Tibial nerve (tissue), 4 donors: ENCODE data around the gene MATN4. TPM values are rescaled to one million over a fixed set of nuclear protein-coding genes. Genes with fewer than 3 reads are reported as not detected.

ENCODE experiments used
- DNase-seq, 2 donors: peaks; one replicate each; pipeline ENCODE4 v3.0.0-alpha.2; 2019; ENCODE audit warnings: low spot score in 2 of 2
- H3K27ac ChIP-seq, 4 donors: fragments of 200-600 bp; sonication (generic) in 3 of 4; one replicate each; pipeline ENCODE4 v1.5.1; 2017 to 2019; ENCODE audit warnings: mild to moderate bottlenecking in 1 of 4
- H3K27me3 ChIP-seq, 2 donors: fragments of 200-600 bp; sonication (generic) in 1 of 2; one replicate each; pipeline versions ENCODE4 v1.5.1 to v1.6.0; 2017 to 2019
- H3K36me3 ChIP-seq, 3 donors: fragments of 200-600 bp; sonication (generic); one replicate each; pipeline ENCODE4 v1.5.1; 2018 to 2019
- H3K4me1 ChIP-seq, 4 donors: fragments of 200-600 bp; sonication (generic) in 3 of 4; one replicate each; pipeline ENCODE4 v1.5.1; 2017 to 2019
- H3K4me3 ChIP-seq, 4 donors: fragments of 200-600 bp; sonication (generic) in 3 of 4; one replicate each; pipeline ENCODE4 v1.5.1; 2017 to 2019; ENCODE audit warnings: mild to moderate bottlenecking in 1 of 4, moderate library complexity in 1 of 4
- H3K9me3 ChIP-seq, 4 donors: fragments of 200-600 bp; sonication (generic) in 3 of 4; one replicate each; pipeline ENCODE4 v1.5.1; 2017 to 2019
- EP300 ChIP-seq, 2 donors: sonication (generic); formaldehyde crosslinking; IDR thresholded peaks; one replicate each; pipeline ENCODE4 v1.6.1; 2017; ENCODE audit warnings: antibody characterized with exemption in 2 of 2, mild to moderate bottlenecking in 1 of 2
- POLR2A ChIP-seq, 2 donors: fragments of 450-650 bp; IDR thresholded peaks; one replicate each; pipeline ENCODE4 v1.6.1; 2017; ENCODE audit warnings: antibody characterized with exemption in 2 of 2, mild to moderate bottlenecking in 2 of 2, moderate library complexity in 2 of 2
- WGBS, 2 donors: methylation state at CpG; one replicate each; pipeline ENCODE4 v1.1.5; 2018; 5-methylcytosine and 5-hydroxymethylcytosine counted together
- total RNA-seq, 4 donors: library from RNA; depleted of rRNA; stranded (reverse); fragments of >200 nt; gene quantifications; one replicate each; pipeline ENCODE4 v1.1.0, GENCODE V29; 2016
- TF ChIP-seq, protein P1 (sequence below), 5 experiments: fragments of 200-600 bp in 3 of 5; fragments of 450-650 bp in 2 of 5; sonication (generic) in 3 of 5; IDR thresholded peaks; one replicate each; pipeline ENCODE4 v1.5.1; 2016 to 2019; ENCODE audit warnings: antibody characterized with exemption in 5 of 5, mild to moderate bottlenecking in 3 of 5, moderate library complexity in 2 of 5

Gene MATN4
- total RNA-seq, 4 donors from 2014 or later = not detected

GRCh38 chr20:45269056-45269455, 39.0 kb downstream of the MATN4 start:
- Histone ChIP-seq H3K36me3 (no peaks in the 10 kb centered on the region), H3K27me3 (no peaks in the 10 kb centered on the region), H3K4me1 (no peaks in the 10 kb centered on the region), H3K9me3 (no peaks in the 10 kb centered on the region), H3K27ac (no peak overlapping the region), H3K4me3 (no peak overlapping the region)
- no peak for DNase-seq
- 76 to 91% methylated on average over 3 of the region's 3 CpGs for WGBS, 2 donors
- TF ChIP-seq POLR2A (IDR thresholded peaks at IDR 0.05) (no peak), EP300 (IDR thresholded peaks at IDR 0.05) (no peak)
- TF ChIP-seq, protein P1, sequence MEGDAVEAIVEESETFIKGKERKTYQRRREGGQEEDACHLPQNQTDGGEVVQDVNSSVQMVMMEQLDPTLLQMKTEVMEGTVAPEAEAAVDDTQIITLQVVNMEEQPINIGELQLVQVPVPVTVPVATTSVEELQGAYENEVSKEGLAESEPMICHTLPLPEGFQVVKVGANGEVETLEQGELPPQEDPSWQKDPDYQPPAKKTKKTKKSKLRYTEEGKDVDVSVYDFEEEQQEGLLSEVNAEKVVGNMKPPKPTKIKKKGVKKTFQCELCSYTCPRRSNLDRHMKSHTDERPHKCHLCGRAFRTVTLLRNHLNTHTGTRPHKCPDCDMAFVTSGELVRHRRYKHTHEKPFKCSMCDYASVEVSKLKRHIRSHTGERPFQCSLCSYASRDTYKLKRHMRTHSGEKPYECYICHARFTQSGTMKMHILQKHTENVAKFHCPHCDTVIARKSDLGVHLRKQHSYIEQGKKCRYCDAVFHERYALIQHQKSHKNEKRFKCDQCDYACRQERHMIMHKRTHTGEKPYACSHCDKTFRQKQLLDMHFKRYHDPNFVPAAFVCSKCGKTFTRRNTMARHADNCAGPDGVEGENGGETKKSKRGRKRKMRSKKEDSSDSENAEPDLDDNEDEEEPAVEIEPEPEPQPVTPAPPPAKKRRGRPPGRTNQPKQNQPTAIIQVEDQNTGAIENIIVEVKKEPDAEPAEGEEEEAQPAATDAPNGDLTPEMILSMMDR (IDR thresholded peaks at IDR 0.05) = no peak

DNA sequence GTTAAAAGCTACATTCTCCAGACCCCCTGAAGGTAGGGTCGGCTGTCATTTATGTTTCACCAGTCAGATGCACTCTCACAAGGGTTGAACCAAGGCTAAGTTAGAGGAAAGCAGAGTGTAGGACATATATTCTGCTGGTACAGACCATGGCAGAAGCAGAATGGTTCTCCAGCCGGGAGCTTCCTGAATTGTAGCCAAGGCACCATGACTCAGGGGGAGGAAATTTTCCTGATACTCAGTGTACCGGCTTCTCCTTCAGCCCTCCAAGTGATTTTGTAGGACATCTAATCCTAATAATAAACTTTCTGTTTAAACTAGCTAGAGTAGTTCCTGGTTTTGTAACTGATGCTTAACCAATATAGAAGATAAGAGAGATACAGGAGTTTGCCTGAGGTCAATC, 39.6 kb downstream of the MATN4 start:
- 82 to 88% methylated on average over 3 of the region's 3 CpGs for WGBS, 2 donors
- Histone ChIP-seq H3K27me3 (no peaks in the 10 kb centered on the region), H3K27ac (no peak overlapping the region), H3K36me3 (no peaks in the 10 kb centered on the region), H3K4me3 (no peak overlapping the region), H3K4me1 (no peaks in the 10 kb centered on the region), H3K9me3 (no peaks in the 10 kb centered on the region)
- DNase-seq = no peak
- TF ChIP-seq EP300 (IDR thresholded peaks at IDR 0.05) = no peak
- TF ChIP-seq POLR2A (IDR thresholded peaks at IDR 0.05) = no peak
- TF ChIP-seq, protein P1 (IDR thresholded peaks at IDR 0.05) = no peak

DNA sequence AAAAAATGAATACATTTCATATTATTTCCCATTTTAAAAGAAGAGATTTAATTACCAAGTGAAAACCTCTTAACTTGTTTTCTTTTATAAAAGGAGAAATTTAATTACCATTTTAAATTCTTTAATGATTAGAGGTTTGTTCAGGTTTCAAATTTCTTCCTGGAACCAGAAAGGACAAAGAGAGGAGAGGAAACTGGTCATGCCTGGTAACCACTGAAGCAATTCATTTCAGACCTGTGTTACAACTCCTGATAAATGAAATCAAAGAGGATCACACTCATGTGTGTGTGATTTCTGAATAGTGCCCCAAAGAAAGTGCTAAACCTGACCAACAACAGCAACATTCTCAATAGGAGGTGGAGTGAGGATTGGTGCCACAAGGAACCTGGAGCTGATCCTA, 41.1 kb downstream of the MATN4 start:
- Histone ChIP-seq H3K4me3 (no peak overlapping the region), H3K4me1 (no peaks in the 10 kb centered on the region), H3K27ac (no peak overlapping the region)

GRCh38 chr20:45263556-45264266, 44.4 kb downstream of the MATN4 start:
- TF ChIP-seq, protein P1 (IDR thresholded peaks at IDR 0.05) = no peak
- no peak for TF ChIP-seq EP300 (IDR thresholded peaks at IDR 0.05)
- no peak for TF ChIP-seq POLR2A (IDR thresholded peaks at IDR 0.05)
- no peak for DNase-seq
- Histone ChIP-seq H3K27me3 (no peaks in the 10 kb centered on the region), H3K27ac (no peak overlapping the region), H3K9me3 (no peaks in the 10 kb centered on the region), H3K4me1 (no peaks in the 10 kb centered on the region), H3K4me3 (no peak overlapping the region), H3K36me3 (no peaks in the 10 kb centered on the region)
- 69 to 77% methylated on average over 3 of the region's 3 CpGs for WGBS, 2 donors

More for the DNA sequence above, 41.1 kb downstream of the MATN4 start:
- Histone ChIP-seq H3K9me3 (no peaks in the 10 kb centered on the region), H3K36me3 (no peaks in the 10 kb centered on the region), H3K27me3 (no peaks in the 10 kb centered on the region)
- no peak for DNase-seq
- TF ChIP-seq POLR2A (IDR thresholded peaks at IDR 0.05) = no peak
- TF ChIP-seq, protein P1 (IDR thresholded peaks at IDR 0.05) = no peak
- no peak for TF ChIP-seq EP300 (IDR thresholded peaks at IDR 0.05)

- WGBS, 2 donors = 27 to 42% methylated on average over 2 of the region's 2 CpGs
- H3K27ac ChIP-seq = no peak overlapping the region
- no peak for TF ChIP-seq EP300 (IDR thresholded peaks at IDR 0.05)
- TF ChIP-seq, protein P1 (IDR thresholded peaks at IDR 0.05) = no peak
- no peak for TF ChIP-seq POLR2A (IDR thresholded peaks at IDR 0.05)
- no peak for DNase-seq
- H3K36me3 ChIP-seq = no peaks in the 10 kb centered on the region
- H3K27me3 ChIP-seq = no peaks in the 10 kb centered on the region
- peaks cover 0 to 20% (median 2%) of the 10 kb centered on the region in 4 donors for H3K4me1 ChIP-seq
- no peaks in the 10 kb centered on the region for H3K9me3 ChIP-seq
- no peak overlapping the region for H3K4me3 ChIP-seq
These were observed 49.4 kb downstream of the MATN4 start for GRCh38 chr20:45258664-45259063.
